ENCODE results near the gene ZNF878. TPM values are rescaled to one million over a fixed set of nuclear protein-coding genes. Genes with fewer than 3 reads are reported as not detected.

ZNF878 gene
- total and polyA plus RNA-seq, 2 of the 8 experiments (the other 6 are each of a cell fraction or from before 2014, with no cell fraction given): 0.91 to 9.1 TPM

DNA sequence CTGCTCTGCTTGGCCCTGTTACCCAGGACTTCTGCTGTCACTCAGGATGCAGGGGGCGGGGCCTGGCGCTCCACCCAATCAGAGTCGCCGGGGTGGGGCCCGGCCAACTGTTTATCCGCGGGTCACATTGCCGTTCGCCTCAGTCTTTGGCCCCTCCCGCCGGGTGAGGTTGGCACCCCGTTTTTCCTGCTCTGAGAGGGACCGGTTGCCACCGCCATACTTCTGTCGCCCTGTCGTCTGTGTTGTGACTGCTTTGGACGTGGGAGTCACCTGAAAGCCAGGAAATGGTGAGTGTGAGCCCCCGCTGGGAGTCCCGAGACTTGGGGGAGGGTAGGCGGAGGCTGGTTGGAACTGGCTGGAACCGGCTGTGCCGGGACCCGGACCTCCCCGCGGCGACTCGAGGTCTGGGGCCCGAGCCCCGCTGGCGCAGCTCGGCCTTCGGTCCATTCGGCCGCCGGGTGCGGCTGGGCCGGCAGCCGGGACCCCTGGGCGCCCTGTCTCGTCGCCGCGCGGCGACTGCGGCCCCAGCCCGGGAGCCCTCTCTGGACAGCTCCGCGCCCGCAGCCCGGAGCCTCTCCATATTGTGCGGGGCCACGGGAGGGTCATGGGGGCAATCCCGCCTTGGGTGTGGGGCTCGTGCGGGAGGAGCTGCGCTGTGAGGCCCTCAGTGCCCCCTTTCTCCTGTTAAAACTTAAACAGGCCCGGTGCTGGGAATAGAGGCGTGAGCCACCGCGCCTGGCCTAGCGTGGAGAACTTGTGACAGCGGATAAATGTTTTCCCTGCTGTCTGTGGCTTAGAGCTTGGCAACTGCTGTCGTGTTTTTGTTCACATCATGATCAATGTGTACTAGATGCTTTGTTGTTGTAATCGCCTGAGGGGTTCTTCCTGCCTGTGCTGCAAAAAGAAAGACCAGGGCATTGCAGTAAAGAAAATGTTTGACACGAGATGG is 12.1 kb upstream of the ZNF878 start, which contains the start of gene ZNF844 (continued):
- TF ChIP-seq, protein P1, sequence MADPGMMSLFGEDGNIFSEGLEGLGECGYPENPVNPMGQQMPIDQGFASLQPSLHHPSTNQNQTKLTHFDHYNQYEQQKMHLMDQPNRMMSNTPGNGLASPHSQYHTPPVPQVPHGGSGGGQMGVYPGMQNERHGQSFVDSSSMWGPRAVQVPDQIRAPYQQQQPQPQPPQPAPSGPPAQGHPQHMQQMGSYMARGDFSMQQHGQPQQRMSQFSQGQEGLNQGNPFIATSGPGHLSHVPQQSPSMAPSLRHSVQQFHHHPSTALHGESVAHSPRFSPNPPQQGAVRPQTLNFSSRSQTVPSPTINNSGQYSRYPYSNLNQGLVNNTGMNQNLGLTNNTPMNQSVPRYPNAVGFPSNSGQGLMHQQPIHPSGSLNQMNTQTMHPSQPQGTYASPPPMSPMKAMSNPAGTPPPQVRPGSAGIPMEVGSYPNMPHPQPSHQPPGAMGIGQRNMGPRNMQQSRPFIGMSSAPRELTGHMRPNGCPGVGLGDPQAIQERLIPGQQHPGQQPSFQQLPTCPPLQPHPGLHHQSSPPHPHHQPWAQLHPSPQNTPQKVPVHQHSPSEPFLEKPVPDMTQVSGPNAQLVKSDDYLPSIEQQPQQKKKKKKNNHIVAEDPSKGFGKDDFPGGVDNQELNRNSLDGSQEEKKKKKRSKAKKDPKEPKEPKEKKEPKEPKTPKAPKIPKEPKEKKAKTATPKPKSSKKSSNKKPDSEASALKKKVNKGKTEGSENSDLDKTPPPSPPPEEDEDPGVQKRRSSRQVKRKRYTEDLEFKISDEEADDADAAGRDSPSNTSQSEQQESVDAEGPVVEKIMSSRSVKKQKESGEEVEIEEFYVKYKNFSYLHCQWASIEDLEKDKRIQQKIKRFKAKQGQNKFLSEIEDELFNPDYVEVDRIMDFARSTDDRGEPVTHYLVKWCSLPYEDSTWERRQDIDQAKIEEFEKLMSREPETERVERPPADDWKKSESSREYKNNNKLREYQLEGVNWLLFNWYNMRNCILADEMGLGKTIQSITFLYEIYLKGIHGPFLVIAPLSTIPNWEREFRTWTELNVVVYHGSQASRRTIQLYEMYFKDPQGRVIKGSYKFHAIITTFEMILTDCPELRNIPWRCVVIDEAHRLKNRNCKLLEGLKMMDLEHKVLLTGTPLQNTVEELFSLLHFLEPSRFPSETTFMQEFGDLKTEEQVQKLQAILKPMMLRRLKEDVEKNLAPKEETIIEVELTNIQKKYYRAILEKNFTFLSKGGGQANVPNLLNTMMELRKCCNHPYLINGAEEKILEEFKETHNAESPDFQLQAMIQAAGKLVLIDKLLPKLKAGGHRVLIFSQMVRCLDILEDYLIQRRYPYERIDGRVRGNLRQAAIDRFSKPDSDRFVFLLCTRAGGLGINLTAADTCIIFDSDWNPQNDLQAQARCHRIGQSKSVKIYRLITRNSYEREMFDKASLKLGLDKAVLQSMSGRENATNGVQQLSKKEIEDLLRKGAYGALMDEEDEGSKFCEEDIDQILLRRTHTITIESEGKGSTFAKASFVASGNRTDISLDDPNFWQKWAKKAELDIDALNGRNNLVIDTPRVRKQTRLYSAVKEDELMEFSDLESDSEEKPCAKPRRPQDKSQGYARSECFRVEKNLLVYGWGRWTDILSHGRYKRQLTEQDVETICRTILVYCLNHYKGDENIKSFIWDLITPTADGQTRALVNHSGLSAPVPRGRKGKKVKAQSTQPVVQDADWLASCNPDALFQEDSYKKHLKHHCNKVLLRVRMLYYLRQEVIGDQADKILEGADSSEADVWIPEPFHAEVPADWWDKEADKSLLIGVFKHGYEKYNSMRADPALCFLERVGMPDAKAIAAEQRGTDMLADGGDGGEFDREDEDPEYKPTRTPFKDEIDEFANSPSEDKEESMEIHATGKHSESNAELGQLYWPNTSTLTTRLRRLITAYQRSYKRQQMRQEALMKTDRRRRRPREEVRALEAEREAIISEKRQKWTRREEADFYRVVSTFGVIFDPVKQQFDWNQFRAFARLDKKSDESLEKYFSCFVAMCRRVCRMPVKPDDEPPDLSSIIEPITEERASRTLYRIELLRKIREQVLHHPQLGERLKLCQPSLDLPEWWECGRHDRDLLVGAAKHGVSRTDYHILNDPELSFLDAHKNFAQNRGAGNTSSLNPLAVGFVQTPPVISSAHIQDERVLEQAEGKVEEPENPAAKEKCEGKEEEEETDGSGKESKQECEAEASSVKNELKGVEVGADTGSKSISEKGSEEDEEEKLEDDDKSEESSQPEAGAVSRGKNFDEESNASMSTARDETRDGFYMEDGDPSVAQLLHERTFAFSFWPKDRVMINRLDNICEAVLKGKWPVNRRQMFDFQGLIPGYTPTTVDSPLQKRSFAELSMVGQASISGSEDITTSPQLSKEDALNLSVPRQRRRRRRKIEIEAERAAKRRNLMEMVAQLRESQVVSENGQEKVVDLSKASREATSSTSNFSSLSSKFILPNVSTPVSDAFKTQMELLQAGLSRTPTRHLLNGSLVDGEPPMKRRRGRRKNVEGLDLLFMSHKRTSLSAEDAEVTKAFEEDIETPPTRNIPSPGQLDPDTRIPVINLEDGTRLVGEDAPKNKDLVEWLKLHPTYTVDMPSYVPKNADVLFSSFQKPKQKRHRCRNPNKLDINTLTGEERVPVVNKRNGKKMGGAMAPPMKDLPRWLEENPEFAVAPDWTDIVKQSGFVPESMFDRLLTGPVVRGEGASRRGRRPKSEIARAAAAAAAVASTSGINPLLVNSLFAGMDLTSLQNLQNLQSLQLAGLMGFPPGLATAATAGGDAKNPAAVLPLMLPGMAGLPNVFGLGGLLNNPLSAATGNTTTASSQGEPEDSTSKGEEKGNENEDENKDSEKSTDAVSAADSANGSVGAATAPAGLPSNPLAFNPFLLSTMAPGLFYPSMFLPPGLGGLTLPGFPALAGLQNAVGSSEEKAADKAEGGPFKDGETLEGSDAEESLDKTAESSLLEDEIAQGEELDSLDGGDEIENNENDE (IDR thresholded peaks at IDR 0.05; ENCODE audit: insufficient replicate concordance, low read length): no peak
- peak; percentile 15 to 31; a peak in 2 of 3 replicates for TF ChIP-seq EP300 (IDR thresholded peaks at IDR 0.05; ENCODE audit: borderline replicate concordance in 1 of 2, low read depth in 2 of 2, low read length in 2 of 2)
- TF ChIP-seq E2F6 (IDR thresholded peaks at IDR 0.05): peak; percentile 49
- peak; percentile 68 for TF ChIP-seq ASH2L (IDR thresholded peaks at IDR 0.05; ENCODE audit: low read length)
- no peak for TF ChIP-seq ATF2 (IDR thresholded peaks at IDR 0.05; ENCODE audit: low read length)
- TF ChIP-seq CEBPB (IDR thresholded peaks at IDR 0.05; ENCODE audit: low read depth, low read length): no peak

Data from H1 (cell line).